ENCODE results near the gene TNN.
"Not testable (repeated sequence)": the region's sequence is repeated elsewhere in the genome, so short reads cannot be mapped to it uniquely, and the experiment has no call there.

Gene TNN

DNA sequence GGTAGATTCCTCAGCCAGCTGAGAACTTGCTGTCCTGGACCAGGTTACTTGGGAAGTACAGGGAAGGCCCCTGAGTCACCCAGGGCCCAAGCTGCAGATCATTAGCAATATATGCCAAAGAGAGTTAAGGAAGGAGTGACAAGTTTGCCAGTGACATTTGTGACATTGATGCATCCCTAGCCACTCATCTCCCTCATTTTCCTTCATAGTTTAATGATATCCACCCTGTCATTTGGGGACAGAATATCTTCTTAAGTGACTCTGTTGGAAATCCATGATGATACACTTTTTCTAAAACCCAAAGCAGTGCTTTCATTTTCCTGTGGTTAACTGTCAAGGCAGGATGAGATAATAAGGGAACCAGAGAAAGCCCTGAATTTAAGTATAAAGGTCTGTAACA lies 3.2 kb downstream of the TNN start:
- DNase-seq (ENCODE audit: low read depth): no peak

DNA sequence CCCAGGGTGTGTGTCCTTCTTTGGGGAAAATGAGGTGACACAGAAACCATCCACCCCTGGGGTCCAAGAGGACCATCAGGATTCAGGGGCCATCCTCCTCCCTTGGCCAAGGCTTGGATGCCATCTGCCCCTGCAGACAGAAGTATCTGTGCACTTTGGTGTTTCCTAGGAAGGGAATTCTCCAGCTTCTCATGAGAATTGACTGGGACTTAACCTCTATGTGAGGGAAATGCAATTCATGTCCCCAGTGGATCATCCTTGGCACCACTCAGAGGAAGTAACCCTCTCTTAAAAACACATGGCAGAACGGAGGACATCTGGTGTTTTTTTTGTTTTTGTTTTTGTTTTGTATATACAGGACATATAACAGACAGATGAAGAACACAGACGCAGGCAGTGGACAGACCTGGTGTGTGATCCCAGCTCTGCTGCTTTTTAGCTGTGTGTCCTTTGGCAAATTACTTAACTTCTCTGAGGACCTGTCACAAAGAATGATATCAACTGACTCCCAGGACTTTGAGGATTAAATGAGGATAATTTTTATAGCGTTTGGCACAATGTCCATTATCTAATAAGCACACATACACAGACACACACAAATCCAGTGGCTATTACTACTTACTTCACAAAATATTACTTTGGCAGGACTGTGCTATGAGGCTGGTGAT lies 3.8 kb downstream of the TNN start:
- no peak for DNase-seq (ENCODE audit: low read depth)

DNA sequence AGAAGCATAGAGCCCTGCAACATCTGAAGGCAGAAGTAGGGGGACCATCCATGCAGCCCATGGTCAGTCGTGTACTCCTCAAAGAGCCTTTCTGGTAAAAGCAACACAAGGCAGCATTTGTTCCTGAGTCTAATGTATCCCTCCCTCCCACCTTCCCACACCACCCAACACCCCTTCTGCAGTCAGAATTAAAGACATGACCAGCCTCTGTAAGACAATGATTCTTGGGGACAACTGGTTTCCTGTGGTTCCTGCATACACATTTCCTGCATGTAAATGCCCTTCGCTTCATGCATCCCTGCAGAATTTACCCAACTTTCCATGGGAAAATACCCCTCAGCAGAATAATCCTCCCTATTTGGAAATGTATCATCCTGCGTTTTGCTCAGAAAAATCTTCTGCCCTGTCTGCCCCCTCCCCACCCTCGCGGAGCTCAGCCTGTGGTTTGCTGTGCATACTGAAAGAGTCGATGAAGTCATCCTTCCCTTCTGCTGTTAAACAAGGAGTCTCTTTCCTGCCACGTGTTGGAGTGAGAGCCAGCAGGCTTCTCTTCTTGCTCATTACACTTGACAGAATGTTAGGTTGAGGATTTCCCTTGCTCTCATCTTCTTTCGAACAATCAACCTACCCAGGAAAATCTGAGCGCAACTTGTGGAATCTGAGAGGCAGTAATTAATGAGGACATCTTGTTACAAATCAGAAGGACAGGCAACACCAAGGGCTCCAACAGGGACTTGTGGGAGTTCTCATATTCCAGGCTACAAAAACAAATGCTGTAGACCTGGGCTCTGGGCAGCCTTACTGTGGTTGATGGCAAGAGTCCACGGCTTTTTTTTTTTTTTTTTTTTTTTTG lies 4.7 kb downstream of the TNN start:
- DNase-seq (ENCODE audit: low read depth): no peak

DNA sequence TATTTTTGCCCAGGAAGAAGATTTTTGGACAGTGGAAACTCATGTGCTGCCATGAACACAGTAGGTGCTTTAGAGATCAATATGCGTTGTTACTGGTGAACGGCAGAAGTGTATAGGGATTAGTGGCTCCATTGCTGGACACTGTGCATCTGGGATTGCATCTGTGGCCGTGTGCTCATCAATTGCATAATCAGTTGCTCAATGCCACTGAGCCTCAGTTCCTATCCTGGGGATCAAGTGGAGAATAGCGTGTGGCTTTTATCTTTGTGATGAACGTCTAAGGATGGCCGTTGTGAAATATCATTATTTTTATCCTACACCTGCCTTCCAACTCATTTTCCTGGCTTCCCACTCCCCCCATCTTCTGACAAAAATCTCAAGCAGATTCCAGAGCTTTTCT lies 5.4 kb downstream of the TNN start:
- no peak for DNase-seq (ENCODE audit: low read depth)

DNA sequence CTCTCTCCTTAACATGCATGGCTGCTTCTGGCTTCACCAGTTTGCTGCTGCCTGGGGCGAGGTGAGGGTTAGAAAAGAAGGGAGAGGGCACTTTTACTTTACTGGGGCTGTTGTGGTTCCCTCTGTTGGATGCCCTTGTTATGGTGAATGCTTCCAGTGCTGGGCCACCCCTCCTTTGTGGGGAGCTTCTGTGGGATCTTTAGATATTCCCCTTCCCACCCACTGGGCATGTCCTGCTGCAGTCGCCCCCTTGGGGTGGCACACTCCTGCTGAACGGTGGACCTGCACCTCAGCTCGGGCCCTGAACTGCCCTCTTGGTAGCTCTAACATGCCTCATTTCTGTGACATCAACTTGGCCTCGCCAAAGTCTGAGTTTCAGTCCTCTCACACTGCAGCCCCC lies 6.0 kb downstream of the TNN start:
- DNase-seq (ENCODE audit: low read depth): no peak

DNA sequence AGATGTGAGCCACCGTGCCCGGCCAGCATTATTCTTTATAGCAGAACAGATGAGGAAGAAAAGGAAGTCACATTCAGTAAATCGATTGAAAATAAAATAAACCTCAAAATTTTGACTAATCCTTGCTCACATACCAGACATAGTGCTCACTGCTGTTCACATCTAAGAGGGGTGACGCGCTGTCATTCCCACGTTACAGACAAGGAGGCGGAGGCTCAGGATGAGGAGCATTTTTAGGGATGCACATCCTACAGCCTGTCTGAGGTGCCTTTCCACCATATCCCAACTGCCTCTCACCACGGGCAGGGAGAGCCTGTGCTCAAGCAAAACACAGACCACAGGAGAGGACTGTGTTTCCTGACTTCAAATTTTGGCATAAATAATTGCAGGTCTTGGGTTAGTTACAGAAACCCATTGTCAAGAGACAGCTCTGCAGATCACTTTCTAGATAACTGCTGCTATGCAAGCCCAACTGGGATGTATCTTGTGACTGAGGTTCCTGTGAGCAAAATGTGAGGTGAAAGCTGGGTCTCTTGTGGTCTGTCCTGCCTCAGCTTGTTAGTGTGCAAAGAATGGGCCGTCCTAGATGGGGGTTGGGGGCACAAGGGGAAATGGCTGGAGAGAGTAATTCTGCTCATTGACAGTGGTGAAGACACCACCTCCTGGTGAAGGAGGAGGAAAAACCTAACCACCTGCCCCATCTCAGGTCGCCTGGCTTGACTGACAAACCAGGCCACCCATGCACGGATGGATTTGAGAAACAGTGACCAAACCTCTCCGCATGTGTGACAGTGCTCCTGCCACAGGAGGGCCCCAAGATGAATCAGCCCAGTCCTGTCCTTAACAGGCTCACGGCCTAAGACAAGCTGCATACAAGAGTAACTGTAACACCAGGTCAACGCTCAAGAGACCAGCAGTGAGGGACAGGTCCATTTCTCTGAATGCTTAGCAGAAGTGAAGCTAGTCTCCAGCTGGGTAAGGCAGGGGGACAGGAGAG lies 8.2 kb downstream of the TNN start:
- no peak for DNase-seq (ENCODE audit: low read depth)

DNA sequence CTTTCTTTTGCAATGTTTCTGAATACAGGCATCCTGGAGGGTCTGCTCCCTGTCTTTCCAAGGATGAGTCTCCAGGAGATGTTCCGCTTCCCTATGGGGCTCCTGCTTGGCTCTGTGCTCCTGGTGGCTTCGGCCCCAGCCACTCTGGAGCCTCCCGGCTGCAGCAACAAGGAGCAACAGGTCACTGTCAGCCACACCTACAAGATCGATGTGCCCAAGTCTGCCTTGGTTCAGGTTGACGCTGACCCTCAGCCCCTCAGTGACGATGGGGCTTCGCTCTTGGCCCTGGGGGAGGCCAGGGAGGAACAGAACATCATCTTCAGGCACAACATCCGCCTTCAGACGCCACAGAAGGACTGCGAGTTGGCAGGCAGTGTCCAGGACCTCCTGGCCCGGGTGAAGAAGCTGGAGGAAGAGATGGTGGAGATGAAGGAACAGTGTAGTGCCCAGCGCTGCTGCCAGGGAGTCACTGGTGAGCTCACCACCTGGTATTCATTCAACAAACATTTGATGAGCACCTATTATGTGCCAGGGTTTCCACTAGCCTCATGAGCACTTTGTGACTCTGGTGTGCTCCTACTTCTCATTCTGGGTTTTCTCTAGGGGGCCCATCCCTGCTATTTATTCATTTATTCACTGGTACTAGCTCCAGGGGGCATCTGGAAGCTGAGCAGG lies 9.9 kb downstream of the TNN start:
- no peak for DNase-seq (ENCODE audit: low read depth)

DNA sequence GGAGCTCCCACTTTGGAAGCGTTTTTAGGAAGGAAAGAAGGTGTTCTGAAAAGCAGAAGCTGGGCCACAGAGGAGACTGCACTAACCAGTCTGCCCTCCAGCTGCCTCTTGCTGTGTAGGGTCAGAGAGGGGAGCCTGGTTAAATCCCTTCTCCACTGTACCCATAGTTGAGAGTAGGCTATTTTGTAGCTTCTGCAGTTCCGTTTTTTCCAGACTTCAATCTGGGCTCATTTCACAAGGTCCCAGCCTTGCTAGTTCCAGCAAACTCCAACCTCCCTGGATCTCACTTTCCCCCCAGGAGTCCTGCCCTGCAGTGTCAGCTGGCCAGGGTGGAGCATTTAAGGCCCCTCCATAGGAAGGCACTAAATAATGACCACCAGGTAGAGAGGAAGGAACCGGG lies 11.0 kb downstream of the TNN start:
- no peak for DNase-seq (ENCODE audit: low read depth)

DNA sequence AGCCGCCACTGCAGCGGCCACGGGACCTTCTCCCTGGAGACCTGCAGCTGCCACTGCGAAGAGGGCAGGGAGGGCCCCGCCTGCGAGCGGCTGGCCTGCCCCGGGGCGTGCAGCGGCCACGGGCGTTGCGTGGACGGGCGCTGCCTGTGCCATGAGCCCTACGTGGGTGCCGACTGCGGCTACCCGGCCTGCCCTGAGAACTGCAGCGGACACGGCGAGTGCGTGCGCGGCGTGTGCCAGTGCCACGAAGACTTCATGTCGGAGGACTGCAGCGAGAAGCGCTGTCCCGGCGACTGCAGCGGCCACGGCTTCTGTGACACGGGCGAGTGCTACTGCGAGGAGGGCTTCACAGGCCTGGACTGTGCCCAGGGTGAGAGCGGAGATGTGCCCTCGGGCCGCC lies 11.7 kb downstream of the TNN start:
- no peak for DNase-seq (ENCODE audit: low read depth)

DNA sequence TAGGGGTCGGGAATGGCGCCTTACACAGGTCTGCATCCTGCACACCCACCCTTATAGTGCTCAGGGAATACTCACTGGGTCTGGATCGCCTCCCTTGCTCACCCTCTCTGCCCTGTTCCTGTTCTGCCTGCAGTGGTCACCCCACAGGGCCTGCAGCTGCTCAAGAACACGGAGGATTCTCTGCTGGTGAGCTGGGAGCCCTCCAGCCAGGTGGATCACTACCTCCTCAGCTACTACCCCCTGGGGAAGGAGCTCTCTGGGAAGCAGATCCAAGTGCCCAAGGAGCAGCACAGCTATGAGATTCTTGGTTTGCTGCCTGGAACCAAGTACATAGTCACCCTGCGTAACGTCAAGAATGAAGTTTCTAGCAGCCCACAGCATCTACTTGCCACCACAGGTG lies 12.4 kb downstream of the TNN start:
- no peak for DNase-seq (ENCODE audit: low read depth)

DNA sequence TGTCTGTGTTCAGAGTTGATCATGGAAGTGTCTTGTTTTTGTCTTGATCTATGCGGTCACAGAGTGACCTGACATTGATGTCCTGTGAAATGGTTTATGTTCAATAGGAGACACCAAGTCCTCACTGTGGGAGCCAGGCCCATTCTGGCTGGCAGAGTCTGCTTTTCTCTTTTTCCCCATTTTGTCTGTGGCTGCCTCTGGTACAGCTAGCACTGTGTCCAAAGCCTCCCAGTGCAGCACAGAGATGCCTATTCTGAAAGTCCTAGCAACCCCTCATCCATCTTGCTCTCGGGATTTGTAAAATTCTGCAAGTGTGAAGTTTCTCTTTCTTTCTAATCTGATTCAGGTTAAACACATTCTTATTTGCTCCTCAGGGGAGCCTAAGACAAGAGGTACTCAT lies 14.3 kb downstream of the TNN start:
- DNase-seq (ENCODE audit: low read depth): no peak

DNA sequence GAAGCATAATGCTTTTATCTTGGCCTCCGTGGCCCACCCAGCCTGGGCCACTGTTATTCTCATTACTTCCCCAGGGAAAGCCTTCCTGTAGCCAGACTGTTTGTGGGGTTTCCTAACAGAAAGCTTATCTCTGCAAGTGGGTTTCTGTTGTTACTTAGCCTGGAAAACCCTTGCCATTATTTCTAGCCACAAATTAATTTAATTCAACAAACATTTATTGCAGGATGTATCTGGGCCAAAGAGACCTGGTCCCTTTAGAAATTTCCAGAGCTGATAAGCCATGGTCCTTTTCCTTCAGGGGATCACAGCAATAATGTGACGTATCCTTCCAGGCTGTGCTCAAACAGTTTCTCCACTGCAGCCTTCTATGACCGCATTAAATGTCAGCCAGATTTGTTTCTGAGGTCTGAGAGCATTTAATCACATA lies 20.9 kb downstream of the TNN start:
- no peak for DNase-seq (ENCODE audit: low read depth)

DNA sequence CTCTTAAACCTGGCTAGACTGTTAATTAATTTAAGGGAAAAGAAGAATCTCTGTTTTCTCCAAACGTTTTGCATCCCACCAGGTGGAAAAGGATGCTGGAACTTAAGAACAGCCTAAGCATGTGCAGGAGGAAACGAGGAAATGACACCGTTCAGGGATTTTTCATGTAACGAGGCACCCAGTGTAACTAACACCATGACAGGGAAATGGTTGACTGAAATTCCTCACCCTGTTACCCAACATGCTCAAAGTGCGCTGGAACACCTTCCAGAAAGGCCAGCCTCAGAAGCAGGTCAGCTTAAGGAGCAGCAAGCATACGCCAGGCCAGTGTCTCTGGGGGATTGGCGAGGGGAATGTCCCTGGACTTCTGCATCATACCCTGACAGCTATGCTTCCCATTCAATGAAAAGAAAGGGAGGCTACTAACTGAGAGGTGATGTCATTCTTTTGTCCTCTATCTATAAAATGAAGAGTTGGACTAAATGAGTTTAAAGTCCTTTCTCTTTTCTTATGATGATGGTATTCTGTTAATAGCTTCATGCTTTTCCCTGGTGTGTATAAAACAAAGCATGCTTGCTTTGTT lies 21.6 kb downstream of the TNN start:
- DNase-seq (ENCODE audit: low read depth): no peak

DNA sequence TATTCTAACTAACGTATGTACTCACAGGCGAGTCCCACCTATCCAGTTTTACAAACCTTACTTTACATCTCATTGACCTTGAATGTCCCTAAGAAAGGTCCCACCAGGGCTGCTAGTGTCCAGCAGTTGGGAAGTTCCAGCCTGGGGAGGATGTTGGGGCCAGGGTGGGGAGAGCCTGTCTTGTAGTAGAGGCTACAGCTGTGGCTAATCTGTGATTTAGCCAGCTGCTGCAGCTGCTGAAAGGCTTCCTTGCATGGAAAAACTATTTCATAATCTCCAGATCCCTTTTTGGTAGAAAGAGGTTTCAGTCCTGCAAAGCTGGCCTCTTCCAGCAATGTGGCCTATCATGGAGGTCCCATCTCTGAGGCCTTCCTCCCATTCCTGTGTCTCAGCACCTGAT lies 23.1 kb downstream of the TNN start:
- DNase-seq (ENCODE audit: low read depth): no peak

DNA sequence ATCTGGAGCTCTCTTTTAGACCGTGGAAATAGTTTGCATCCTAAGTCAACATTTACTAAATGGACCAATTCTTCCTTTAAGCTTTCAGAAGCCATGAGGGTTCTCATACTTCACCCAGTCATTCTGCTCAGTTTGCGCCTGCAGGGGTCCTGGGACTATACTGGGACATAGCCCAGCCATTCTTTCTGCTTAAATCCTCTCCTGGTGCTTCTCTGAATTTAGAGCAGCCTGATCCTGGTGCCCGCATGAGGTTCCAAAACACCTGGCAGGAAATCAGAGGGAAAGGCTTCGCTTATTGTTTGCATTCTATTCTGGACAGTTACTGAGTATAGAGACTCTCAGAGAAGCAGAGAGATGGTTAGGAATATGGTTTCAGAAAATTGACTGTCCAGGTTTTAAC lies 27.0 kb downstream of the TNN start:
- no peak for DNase-seq (ENCODE audit: low read depth)

DNA sequence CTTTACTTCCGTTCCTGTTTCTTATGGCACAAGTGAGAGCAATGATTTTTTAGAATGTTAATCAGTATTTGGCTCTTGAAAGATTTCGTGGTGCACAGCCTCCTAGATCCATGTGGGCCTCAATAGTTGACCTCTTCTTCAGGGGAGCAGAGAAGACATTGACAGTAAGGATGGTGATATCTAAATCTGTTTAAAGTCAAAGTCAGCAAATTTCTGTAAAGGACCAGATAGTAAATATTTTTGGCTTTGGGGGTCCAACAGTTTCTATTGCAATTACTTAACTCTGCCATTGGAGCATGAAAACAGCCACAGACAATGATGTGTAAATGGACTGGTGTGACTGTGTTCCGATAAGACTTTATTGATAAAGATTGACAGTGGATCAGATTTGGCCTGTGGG lies 27.4 kb downstream of the TNN start:
- DNase-seq (ENCODE audit: low read depth): no peak

DNA sequence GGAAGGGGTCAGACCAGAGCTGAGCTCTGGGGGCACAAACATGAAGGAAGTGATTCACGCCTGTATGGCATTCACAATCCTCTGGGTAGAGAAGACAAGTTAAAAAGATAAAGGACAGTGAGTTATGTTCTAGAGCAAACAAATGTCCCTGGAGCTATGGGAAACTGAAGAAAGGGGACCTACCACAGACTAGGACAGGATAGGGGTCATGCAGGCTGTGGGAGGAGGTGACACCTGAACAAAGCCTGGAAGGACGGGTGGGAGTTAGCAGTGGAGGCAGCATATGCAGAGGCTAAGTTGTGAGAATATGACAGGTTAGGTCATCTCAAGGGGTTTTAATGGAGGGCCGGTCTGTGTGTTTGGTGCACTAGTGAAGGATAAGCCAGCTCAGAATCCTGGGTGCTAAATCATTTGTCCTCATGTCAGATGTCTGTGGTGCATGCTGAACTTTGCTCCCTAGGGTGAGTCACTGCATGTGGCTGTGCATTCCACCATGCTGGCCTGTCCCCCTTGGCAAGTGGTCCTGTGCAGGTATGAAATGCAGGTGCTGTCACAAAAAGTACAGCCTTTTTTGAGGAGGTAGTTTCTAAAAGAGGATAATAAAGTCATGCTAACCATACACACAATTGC lies 28.5 kb downstream of the TNN start:
- no peak for DNase-seq (ENCODE audit: low read depth)

DNA sequence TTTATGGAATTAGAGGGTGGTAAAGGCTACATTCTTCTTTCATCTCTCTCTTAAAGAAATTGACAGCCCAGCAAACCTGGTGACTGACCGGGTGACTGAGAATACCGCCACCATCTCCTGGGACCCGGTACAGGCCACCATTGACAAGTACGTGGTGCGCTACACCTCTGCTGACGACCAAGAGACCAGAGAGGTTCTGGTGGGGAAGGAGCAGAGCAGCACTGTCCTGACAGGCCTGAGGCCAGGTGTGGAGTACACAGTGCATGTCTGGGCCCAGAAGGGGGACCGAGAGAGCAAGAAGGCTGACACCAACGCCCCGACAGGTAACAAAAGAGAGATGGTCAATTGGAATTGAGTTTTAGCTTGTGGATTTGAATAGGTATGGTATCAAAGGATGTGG lies 29.7 kb downstream of the TNN start:
- DNase-seq (ENCODE audit: low read depth): no peak

DNA sequence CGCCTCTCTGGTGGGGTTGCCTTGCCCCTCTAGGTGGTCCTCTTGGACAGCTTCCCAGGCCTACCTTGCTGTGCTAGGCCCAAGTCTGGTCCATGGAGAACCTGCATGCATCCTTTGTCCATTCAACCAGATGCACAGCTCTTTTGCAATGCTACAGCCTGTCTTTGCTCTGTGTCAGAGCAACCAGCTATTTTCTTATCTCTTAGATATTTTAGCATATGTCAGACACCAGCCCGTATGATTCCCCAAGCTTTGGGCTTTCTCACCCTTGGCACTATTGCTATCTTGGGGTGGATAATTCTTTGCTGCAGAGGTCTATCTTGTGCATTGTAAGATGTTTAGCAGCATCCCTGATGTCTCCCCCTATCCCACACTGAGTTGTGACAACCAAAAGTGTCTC lies 32.3 kb downstream of the TNN start:
- DNase-seq (ENCODE audit: low read depth): no peak

DNA sequence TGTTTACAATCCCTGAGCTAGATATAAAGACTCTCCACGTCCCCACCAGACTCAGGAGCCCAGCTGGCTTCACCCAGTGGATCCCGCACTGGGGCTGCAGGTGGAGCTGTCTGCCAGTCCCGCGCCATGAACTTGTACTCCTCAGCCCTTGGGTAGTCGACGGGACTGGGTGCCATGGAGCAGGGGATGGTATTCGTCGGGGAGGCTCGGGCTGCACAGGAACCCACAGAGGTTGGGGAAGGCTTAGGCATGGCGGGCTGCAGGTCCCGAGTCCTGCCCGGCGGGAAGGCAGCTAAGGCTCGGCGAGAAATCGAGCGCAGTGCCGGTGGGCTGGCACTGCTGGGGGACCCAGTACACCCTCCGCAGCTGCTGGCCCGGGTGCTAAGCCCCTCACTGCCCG lies 34.5 kb downstream of the TNN start:
- not testable (repeated sequence) for DNase-seq (ENCODE audit: low read depth)

DNA sequence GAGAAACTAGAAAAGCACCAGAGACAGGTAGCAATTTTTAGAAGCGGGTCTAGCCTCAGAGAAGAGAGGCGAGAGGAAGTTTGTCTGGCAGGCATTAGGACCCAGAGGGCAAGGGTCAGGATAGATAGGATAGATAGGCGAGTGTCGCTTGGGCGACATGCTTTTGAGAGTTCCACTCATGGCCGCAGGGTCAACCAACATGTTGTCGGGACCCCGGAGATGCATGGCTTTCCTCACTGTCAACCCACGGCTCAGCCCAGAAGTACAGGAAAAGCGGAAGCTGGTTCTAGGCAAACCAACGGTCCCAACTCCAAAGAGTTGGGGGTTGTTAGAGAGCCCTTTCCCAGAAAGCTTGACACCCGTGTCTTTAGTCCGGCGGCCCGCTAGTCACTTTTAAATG lies 38.9 kb downstream of the TNN start:
- DNase-seq (ENCODE audit: low read depth): not testable (repeated sequence)
